Upper lobe of left lung (tissue), 4 donors: ENCODE results near the gene RPS17.

ENCODE experiments used
- POLR2A ChIP-seq, 4 donors: fragments of 450-650 bp; IDR thresholded peaks; one replicate each; pipeline ENCODE4 v1.5.1; 2016 to 2017; ENCODE audit warnings: antibody characterized with exemption in 4 of 4, mild to moderate bottlenecking in 2 of 4
- TF ChIP-seq, protein P1 (sequence below), 6 experiments: fragments of 450-650 bp in 4 of 6; fragments of 200-600 bp in 2 of 6; sonication (generic) in 2 of 6; IDR thresholded peaks; one replicate each; pipeline ENCODE4 v1.5.1; 2016 to 2019; ENCODE audit warnings: antibody characterized with exemption in 6 of 6

DNA sequence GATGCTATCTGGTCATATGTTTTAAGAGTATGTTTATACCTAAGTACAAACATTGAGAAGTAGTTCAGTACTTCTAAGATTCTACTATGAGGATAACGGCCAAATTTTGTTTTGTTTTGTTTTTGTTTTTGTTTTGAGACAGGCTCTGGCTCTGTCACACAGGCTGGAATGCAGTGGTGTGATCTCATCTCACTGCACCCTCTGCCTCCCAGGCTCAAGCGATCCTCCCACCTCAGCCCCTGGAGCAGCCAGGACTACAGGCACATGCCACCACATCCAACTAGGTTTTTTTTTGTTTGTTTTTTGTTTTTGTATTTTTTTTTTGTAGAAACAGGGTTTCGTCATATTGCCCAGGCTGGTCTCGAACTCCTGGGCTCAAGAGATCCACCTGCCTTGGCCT is 47.5 kb upstream of the RPS17 start:
- TF ChIP-seq, protein P1, sequence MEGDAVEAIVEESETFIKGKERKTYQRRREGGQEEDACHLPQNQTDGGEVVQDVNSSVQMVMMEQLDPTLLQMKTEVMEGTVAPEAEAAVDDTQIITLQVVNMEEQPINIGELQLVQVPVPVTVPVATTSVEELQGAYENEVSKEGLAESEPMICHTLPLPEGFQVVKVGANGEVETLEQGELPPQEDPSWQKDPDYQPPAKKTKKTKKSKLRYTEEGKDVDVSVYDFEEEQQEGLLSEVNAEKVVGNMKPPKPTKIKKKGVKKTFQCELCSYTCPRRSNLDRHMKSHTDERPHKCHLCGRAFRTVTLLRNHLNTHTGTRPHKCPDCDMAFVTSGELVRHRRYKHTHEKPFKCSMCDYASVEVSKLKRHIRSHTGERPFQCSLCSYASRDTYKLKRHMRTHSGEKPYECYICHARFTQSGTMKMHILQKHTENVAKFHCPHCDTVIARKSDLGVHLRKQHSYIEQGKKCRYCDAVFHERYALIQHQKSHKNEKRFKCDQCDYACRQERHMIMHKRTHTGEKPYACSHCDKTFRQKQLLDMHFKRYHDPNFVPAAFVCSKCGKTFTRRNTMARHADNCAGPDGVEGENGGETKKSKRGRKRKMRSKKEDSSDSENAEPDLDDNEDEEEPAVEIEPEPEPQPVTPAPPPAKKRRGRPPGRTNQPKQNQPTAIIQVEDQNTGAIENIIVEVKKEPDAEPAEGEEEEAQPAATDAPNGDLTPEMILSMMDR (IDR thresholded peaks at IDR 0.05): no peak
- TF ChIP-seq POLR2A (IDR thresholded peaks at IDR 0.05): no peak
